Fibroblast of mammary gland (primary cell): ENCODE results near the gene PSMG4.

Source experiments
- DNase-seq: peaks from one replicate; pipeline ENCODE4 v3.0.0-alpha.2; 2010; ENCODE audit warnings: low read depth
- H3K4me3 ChIP-seq: 2 replicates; pipeline ENCODE4 v1.5.1; 2011; ENCODE audit warnings: low read depth, mild to moderate bottlenecking, low read length, moderate library complexity; ENCODE audit not compliant: control insufficient read depth
- CTCF ChIP-seq: conservative IDR thresholded peaks from 2 replicates; pipeline ENCODE4 v1.5.1; 2011; ENCODE audit warnings: low read depth, low read length, inconsistent platforms; ENCODE audit not compliant: control insufficient read depth, insufficient read depth

Gene PSMG4

GRCh38 chr6:3258720-3259490 is at the start of gene PSMG4:
TSS of gene PSMG4 (plus strand) at chr6:3258947. CDS start at chr6:3259023, 76 bp downstream.
- TF ChIP-seq CTCF: no peak
- peak within 1 kb of the TSS; percentile 79 for H3K4me3 ChIP-seq
- DNase-seq: peak; percentile 80

- TF ChIP-seq CTCF: peak; percentile 22
- peak overlapping the region; percentile 31 for H3K4me3 ChIP-seq
- DNase-seq: peak; percentile 98
Measured at GRCh38 chr6:3209114-3210023, 49.4 kb upstream of the PSMG4 start.

- DNase-seq: no peak
- no peak overlapping the region for H3K4me3 ChIP-seq
- no peak for TF ChIP-seq CTCF
Measured at GRCh38 chr6:3210024-3210610, 48.6 kb upstream of the PSMG4 start.

GRCh38 chr6:3211681-3212080 is 47.1 kb upstream of the PSMG4 start:
- no peak overlapping the region for H3K4me3 ChIP-seq
- DNase-seq: no peak
- no peak for TF ChIP-seq CTCF

- no peak for TF ChIP-seq CTCF
- no peak overlapping the region for H3K4me3 ChIP-seq
- DNase-seq: no peak
Measured at GRCh38 chr6:3212261-3212660, 46.5 kb upstream of the PSMG4 start.

GRCh38 chr6:3213334-3213695 is 45.4 kb upstream of the PSMG4 start:
- DNase-seq: peak; percentile 34
- no peak for TF ChIP-seq CTCF
- H3K4me3 ChIP-seq: no peak overlapping the region
